HEK293 (cell line): ENCODE data around the gene EMSY.

ENCODE experiments used
- CTCF ChIP-seq: fragments of 450-650 bp; formaldehyde crosslinking; IDR thresholded peaks from 2 replicates; pipeline ENCODE4 v1.5.1; 2016; ENCODE audit warnings: missing biosample characterization, missing genetic modification characterization
- MYNN ChIP-seq: fragments of 450-650 bp; formaldehyde crosslinking; IDR thresholded peaks from 2 replicates; pipeline ENCODE4 v1.5.1; 2016; ENCODE audit warnings: missing biosample characterization, missing genetic modification characterization, borderline replicate concordance
- YY1 ChIP-seq: fragments of 450-650 bp; formaldehyde crosslinking; IDR thresholded peaks from 2 replicates; pipeline ENCODE4 v1.5.1; 2018; ENCODE audit warnings: missing biosample characterization, missing genetic modification characterization
- ZBTB7A ChIP-seq: fragments of 450-650 bp; formaldehyde crosslinking; IDR thresholded peaks from 2 replicates; pipeline ENCODE4 v1.5.1; 2016; ENCODE audit warnings: low read depth, missing biosample characterization, missing genetic modification characterization
- ZNF23 ChIP-seq: fragments of 450-650 bp; formaldehyde crosslinking; IDR thresholded peaks from 2 replicates; pipeline ENCODE4 v1.5.1; 2016; ENCODE audit warnings: missing biosample characterization, missing genetic modification characterization, borderline replicate concordance
- ZNF423 ChIP-seq: fragments of 450-650 bp; formaldehyde crosslinking; IDR thresholded peaks from 2 replicates; pipeline ENCODE4 v1.5.1; 2016; ENCODE audit warnings: missing biosample characterization, missing genetic modification characterization

- TF ChIP-seq MYNN (tag by site-specific recombination) (no peak), ZBTB7A (tag by site-specific recombination) (no peak), YY1 (tag by site-specific recombination) (no peak), CTCF (no peak), ZNF423 (tag by site-specific recombination) (no peak), ZNF23 (no peak)
Measured at GRCh38 chr11:76515494-76515893, 70.7 kb downstream of the EMSY start.
